Stimulated activated CD8-positive, alpha-beta memory T cell treated with anti-CD3 and anti-CD28 coated beads, Interleukin-15, amount 100 ng/mL, for 24 hours (primary cell): ENCODE results near the gene PMFBP1.

Experiments
- DNase-seq: peaks from one replicate; pipeline ENCODE4 v3.0.0-alpha.2; 2020; ENCODE audit warnings: low read depth

PMFBP1 gene

GRCh38 chr16:72188541-72188940, 16.6 kb upstream of the PMFBP1 start:
- DNase-seq = no peak

- no peak for DNase-seq
These were observed 15.6 kb upstream of the PMFBP1 start for GRCh38 chr16:72187551-72187950.

GRCh38 chr16:72182976-72183375, 11.0 kb upstream of the PMFBP1 start:
- no peak for DNase-seq

GRCh38 chr16:72179204-72179970, 7.4 kb upstream of the PMFBP1 start:
- DNase-seq = no peak

- no peak for DNase-seq
These were observed 2.8 kb upstream of the PMFBP1 start for GRCh38 chr16:72174726-72175125.

- DNase-seq = no peak
These were observed 2.0 kb upstream of the PMFBP1 start for GRCh38 chr16:72173997-72174396.

- no peak for DNase-seq
These were observed 719 bp downstream of the PMFBP1 start for GRCh38 chr16:72171236-72171635.

GRCh38 chr16:72169708-72170107, 2.2 kb downstream of the PMFBP1 start:
- DNase-seq = no peak

GRCh38 chr16:72168365-72168764, 3.6 kb downstream of the PMFBP1 start:
- DNase-seq = no peak

GRCh38 chr16:72166954-72167561, 4.9 kb downstream of the PMFBP1 start:
- DNase-seq = no peak

GRCh38 chr16:72166151-72166550, 5.8 kb downstream of the PMFBP1 start:
- no peak for DNase-seq

- no peak for DNase-seq
These were observed 7.3 kb downstream of the PMFBP1 start for GRCh38 chr16:72164691-72165090.

GRCh38 chr16:72162105-72162692, 9.8 kb downstream of the PMFBP1 start:
- no peak for DNase-seq

- no peak for DNase-seq
These were observed 12.2 kb downstream of the PMFBP1 start for GRCh38 chr16:72159801-72160200.

- DNase-seq = no peak
These were observed 12.6 kb downstream of the PMFBP1 start for GRCh38 chr16:72159386-72159785.

- no peak for DNase-seq
These were observed 22.1 kb downstream of the PMFBP1 start for GRCh38 chr16:72149676-72150464.

GRCh38 chr16:72142476-72142875, 29.5 kb downstream of the PMFBP1 start:
- DNase-seq = no peak

- no peak for DNase-seq
These were observed 32.0 kb downstream of the PMFBP1 start for GRCh38 chr16:72139908-72140307.

GRCh38 chr16:72138064-72138572, 33.8 kb downstream of the PMFBP1 start:
- DNase-seq = no peak

GRCh38 chr16:72137380-72138063, 34.4 kb downstream of the PMFBP1 start:
- DNase-seq = no peak

GRCh38 chr16:72134507-72134906, 37.4 kb downstream of the PMFBP1 start:
- DNase-seq = no peak

GRCh38 chr16:72132726-72133125, 39.2 kb downstream of the PMFBP1 start:
- no peak for DNase-seq
